ENCODE results near the gene CCDC190. TPM values are rescaled to one million over a fixed set of nuclear protein-coding genes. Genes with fewer than 3 reads are reported as not detected.

CCDC190 gene
- total and polyA plus RNA-seq, 3 donors from 2014 or later: 0.19 to 1.6 (median 1.2) TPM

- WGBS, 2 donors: 68 to 70% methylated on average over 5 of the region's 5 CpGs
- Histone ChIP-seq H3K4me3 (no peak overlapping the region), H3K27me3 (no peaks in the 10 kb centered on the region), H3K9me3 (no peaks in the 10 kb centered on the region), H3K36me3 (ENCODE audit: low read depth, missing control alignments) (no peaks in the 10 kb centered on the region), H3K4me1 (no peaks in the 10 kb centered on the region), H3K27ac (no peak overlapping the region)
- intact Hi-C loops (cut with DNase I; ENCODE audit: low total_unique reads): no loop called here
- no peak for DNase-seq
- TF ChIP-seq CTCF (IDR thresholded peaks at IDR 0.05) (no peak), POLR2A (IDR thresholded peaks at IDR 0.05) (no peak)
Observed at GRCh38 chr1:162861625-162862024, 650 bp upstream of the CCDC190 start.

- Histone ChIP-seq H3K9me3 (no peaks in the 10 kb centered on the region), H3K27ac (no peak overlapping the region), H3K4me1 (no peaks in the 10 kb centered on the region), H3K36me3 (ENCODE audit: low read depth, missing control alignments) (no peaks in the 10 kb centered on the region), H3K4me3 (no peak overlapping the region), H3K27me3 (no peaks in the 10 kb centered on the region)
- intact Hi-C loops (cut with DNase I; ENCODE audit: low total_unique reads): loop anchor here (10.0 kb wide), 1 partner anchor 456 kb away; no protein-coding TSS in a partner anchor
- no peak for DNase-seq
- WGBS, 2 donors: 100% methylated on average over 1 of the region's 1 CpG
- TF ChIP-seq POLR2A (IDR thresholded peaks at IDR 0.05) (no peak), CTCF (IDR thresholded peaks at IDR 0.05) (no peak)
Observed at GRCh38 chr1:162859191-162859590, 1.8 kb downstream of the CCDC190 start.

- no peak overlapping the region for H3K4me3 ChIP-seq
- no peaks in the 10 kb centered on the region for H3K27me3 ChIP-seq
- H3K36me3 ChIP-seq (ENCODE audit: low read depth, missing control alignments): no peaks in the 10 kb centered on the region
- TF ChIP-seq CTCF (IDR thresholded peaks at IDR 0.05) (no peak), POLR2A (IDR thresholded peaks at IDR 0.05) (no peak)
- DNase-seq: no peak
- no peak overlapping the region for H3K27ac ChIP-seq
- no peaks in the 10 kb centered on the region for H3K9me3 ChIP-seq
- intact Hi-C loops (cut with DNase I; ENCODE audit: low total_unique reads): loop anchor here (10.0 kb wide), 1 partner anchor 457 kb away; no protein-coding TSS in a partner anchor
- H3K4me1 ChIP-seq: no peaks in the 10 kb centered on the region
Observed at GRCh38 chr1:162857850-162858249, 3.1 kb downstream of the CCDC190 start.

GRCh38 chr1:162856260-162856659 is 4.7 kb downstream of the CCDC190 start:
- Histone ChIP-seq H3K9me3 (no peaks in the 10 kb centered on the region), H3K4me3 (no peak overlapping the region), H3K27me3 (no peaks in the 10 kb centered on the region), H3K27ac (no peak overlapping the region), H3K4me1 (no peaks in the 10 kb centered on the region), H3K36me3 (ENCODE audit: low read depth, missing control alignments) (no peaks in the 10 kb centered on the region)
- 88 to 89% methylated on average over 2 of the region's 2 CpGs for WGBS, 2 donors
- no peak for DNase-seq
- intact Hi-C loops (cut with DNase I; ENCODE audit: low total_unique reads): loop anchor here (10.0 kb wide), 1 partner anchor 459 kb away; no protein-coding TSS in a partner anchor
- TF ChIP-seq CTCF (IDR thresholded peaks at IDR 0.05) (no peak), POLR2A (IDR thresholded peaks at IDR 0.05) (no peak)

- Histone ChIP-seq H3K36me3 (ENCODE audit: low read depth, missing control alignments) (no peaks in the 10 kb centered on the region), H3K27me3 (no peaks in the 10 kb centered on the region), H3K4me1 (no peaks in the 10 kb centered on the region), H3K4me3 (no peak overlapping the region), H3K9me3 (no peaks in the 10 kb centered on the region), H3K27ac (no peak overlapping the region)
- 93 to 94% methylated on average over 4 of the region's 4 CpGs for WGBS, 2 donors
- DNase-seq: no peak
- intact Hi-C loops (cut with DNase I; ENCODE audit: low total_unique reads): loop anchor here (10.0 kb wide), 1 partner anchor 459 kb away; no protein-coding TSS in a partner anchor
- TF ChIP-seq POLR2A (IDR thresholded peaks at IDR 0.05): no peak
- TF ChIP-seq CTCF (IDR thresholded peaks at IDR 0.05): no peak
Observed at GRCh38 chr1:162855461-162856150, 5.4 kb downstream of the CCDC190 start.
